Heart left ventricle (tissue), 13 donors: ENCODE measurements around the gene PRKN.

ENCODE experiments used
- CTCF ChIP-seq, 12 donors: fragments of 200-600 bp; sonication (generic) in 4 of 12; IDR thresholded peaks; one replicate each; pipeline versions ENCODE4 v1.5.0 to v1.8.0; 2018 to 2022; ENCODE audit warnings: antibody characterized with exemption in 12 of 12, mild to moderate bottlenecking in 5 of 12
- POLR2A ChIP-seq, 2 donors: fragments of 450-650 bp; IDR thresholded peaks; one replicate each; pipeline ENCODE4 v1.6.1; 2017; ENCODE audit warnings: antibody characterized with exemption in 2 of 2, mild to moderate bottlenecking in 2 of 2, moderate library complexity in 2 of 2
- donor health status: ischemic (EF 13 %, LVEDD 7.1; RV severe dilation, severe dysfunction).
- donor health status: DM: no; HTN: yes; CAD: no.
- donor health status: DM: no; HTN: no; CAD: no.
- donor health status: ischemic (EF 25% LVEDD 6.9; RV normal size, moderate dysfunction).
- donor health status: ischemic (EF 25% LVEDD 5.7; RV mildly dilated, moderate dysfunction).
- donor health status: ischemic (EF 35%, LVEDD 5.7; RV mildly dilated, moderate dysfunction).
- donor health status: nonischemic (EF 11% LVEDD 7.7; RV severe dilation, severe dysfunction).
- donor health status: DM: yes; HTN: yes; CAD: no.
- donor health status: PGD.
- donor health status: ischemic (EF 29% LVEDD 5.4; RV normal size, mild dysfunction).
- donor health status: nonischemic (EF 23%, LVEDD 6.1; RV moderate dilation, normal function).

- TF ChIP-seq POLR2A (IDR thresholded peaks at IDR 0.05) (no peak), CTCF (IDR thresholded peaks at IDR 0.05) (no peak)
Observed at GRCh38 chr6:162605881-162606280, 121.7 kb downstream of the PRKN start.
